ENCODE measurements around the gene DYNLT5.
"Not testable (repeated sequence)": the region's sequence is repeated elsewhere in the genome, so short reads cannot be mapped to it uniquely, and the experiment has no call there.

The DYNLT5 gene

DNA sequence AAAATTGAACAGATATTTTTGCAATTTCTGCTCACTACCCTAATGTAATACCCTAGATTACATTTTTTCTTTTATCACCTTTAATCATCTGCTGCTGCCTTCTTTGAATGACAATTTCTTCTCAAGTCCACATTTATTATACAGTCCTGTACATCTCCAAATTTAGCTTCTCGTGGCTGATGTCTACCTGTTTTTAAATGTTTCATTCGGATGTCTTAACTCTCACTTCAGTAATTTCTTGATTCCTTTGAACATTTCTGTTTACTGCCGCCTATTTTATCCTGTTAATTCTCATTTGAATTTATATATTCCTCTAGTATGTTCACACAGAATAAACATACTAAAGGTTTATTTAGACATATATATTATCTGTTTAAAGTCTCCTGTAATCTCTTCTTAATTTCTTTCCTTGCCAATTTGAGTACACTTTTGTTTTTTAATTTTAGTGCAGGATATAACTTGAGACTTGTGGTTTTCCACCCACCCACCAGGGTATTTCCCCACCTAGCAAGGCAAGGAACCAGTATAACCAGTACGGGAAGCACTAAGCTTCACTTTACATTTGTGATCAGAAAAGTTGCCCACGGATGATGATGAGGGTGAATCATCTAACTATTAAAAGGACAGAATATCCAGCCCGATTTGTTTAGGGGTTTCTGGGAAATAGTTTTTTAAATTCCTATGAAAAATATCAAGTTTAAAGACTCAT lies 36.1 kb downstream of the DYNLT5 start:
- DNase-seq (ENCODE audit: low spot score): no peak

GRCh38 chr1:66791621-66792610 lies 39.7 kb downstream of the DYNLT5 start:
- DNase-seq (ENCODE audit: low spot score): no peak

DNA sequence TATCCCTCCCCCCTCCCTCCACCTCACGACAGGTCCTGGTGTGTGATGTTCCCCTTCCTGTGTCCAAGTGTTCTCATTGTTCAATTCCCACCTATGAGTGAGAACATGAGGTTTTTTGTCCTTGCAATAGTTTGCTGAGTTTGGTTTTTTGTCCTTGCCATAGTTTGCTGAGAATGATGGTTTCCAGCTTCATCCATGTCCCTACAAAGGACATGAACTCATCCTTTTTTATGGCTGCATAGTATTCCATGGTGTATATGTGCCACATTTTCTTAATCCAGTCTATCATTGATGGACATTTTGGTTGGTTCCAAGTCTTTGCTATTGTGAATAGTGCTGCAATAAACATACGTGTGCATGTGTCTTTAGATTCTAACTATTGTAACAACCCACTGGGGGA lies 43.6 kb downstream of the DYNLT5 start:
- not testable (repeated sequence) for DNase-seq (ENCODE audit: low spot score)

- no peak for DNase-seq (ENCODE audit: low spot score)
Observed at GRCh38 chr1:66809245-66809644, 57.0 kb downstream of the DYNLT5 start.

GRCh38 chr1:66809736-66810326 lies 57.6 kb downstream of the DYNLT5 start:
- no peak for DNase-seq (ENCODE audit: low spot score)

GRCh38 chr1:66824771-66825170 lies 72.5 kb downstream of the DYNLT5 start:
- DNase-seq (ENCODE audit: low spot score): no peak

Data from SW480 (cell line).